ENCODE measurements around the gene NOS3.

NOS3 gene

GRCh38 chr7:151057989-151058780 lies 67.4 kb downstream of the NOS3 start:
- DNase-seq (ENCODE audit: low read depth, low spot score): peak; percentile 97

GRCh38 chr7:151058781-151059366 lies 68.1 kb downstream of the NOS3 start:
- DNase-seq (ENCODE audit: low read depth, low spot score): no peak

GRCh38 chr7:151059367-151060112 lies 68.7 kb downstream of the NOS3 start, which contains the start of gene SLC4A2:
Gene SLC4A2 (plus strand): TSS chr7:151059589. CDS start chr7:151061988, 2,399 bp downstream.
- peak; percentile 44 for DNase-seq (ENCODE audit: low read depth, low spot score)

- DNase-seq (ENCODE audit: low read depth, low spot score): no peak
These were observed 69.2 kb downstream of the NOS3 start for GRCh38 chr7:151060113-151060415.

- DNase-seq (ENCODE audit: low read depth, low spot score): no peak
These were observed 69.8 kb downstream of the NOS3 start for GRCh38 chr7:151060416-151061212.

- DNase-seq (ENCODE audit: low read depth, low spot score): no peak
These were observed 70.6 kb downstream of the NOS3 start for GRCh38 chr7:151061213-151062110.

GRCh38 chr7:151062111-151062398 lies 71.2 kb downstream of the NOS3 start:
- no peak for DNase-seq (ENCODE audit: low read depth, low spot score)

- DNase-seq (ENCODE audit: low read depth, low spot score): no peak
These were observed 71.8 kb downstream of the NOS3 start for GRCh38 chr7:151062399-151063211.

GRCh38 chr7:151063212-151063561 lies 72.4 kb downstream of the NOS3 start:
- no peak for DNase-seq (ENCODE audit: low read depth, low spot score)
